ENCODE results near the gene HMGA1.

HMGA1 gene

DNA sequence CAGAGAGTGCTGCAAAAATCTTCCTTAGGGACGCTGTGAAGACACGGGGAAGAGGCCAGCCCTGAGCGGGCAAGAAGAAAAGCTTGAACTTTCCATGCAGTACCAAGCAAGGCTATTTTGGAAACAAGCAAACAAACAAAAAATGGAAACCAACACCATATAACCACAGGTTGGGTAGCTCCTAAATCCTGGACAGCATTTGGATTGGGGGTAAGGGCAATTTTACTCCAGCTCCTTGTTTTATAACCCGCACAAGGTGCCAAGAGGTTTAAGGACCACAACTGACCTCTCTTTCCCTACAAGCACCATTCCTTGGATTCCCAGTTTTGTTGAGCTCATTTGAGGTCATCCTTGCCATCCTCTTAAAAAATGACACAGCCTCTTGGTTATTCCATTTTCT, 43.5 kb downstream of the HMGA1 start:
- no peak overlapping the region for H2AFZ ChIP-seq (ENCODE audit: low read depth)
- no peaks in the 10 kb centered on the region for H3K27me3 ChIP-seq (ENCODE audit: insufficient read depth, low read depth)
- no peak overlapping the region for H3K27ac ChIP-seq
- H3K4me2 ChIP-seq, result no peak overlapping the region
- no peak for TF ChIP-seq CTCF (conservative IDR thresholded peaks at IDR 0.05; ENCODE audit: low read depth, low read length)
- H3K9ac ChIP-seq, result no peak overlapping the region
- no peaks in the 10 kb centered on the region for H3K36me3 ChIP-seq (ENCODE audit: insufficient read depth)
- H3K4me3 ChIP-seq (IDR thresholded peaks at IDR 0.05; ENCODE audit: insufficient read depth, low read depth, low read length), result no peak overlapping the region
- H3K4me1 ChIP-seq (ENCODE audit: low read depth, poor library complexity, severe bottlenecking), result no peaks in the 10 kb centered on the region
- no peaks in the 10 kb centered on the region for H3K79me2 ChIP-seq (ENCODE audit: insufficient read depth, low read depth)
- no peaks in the 10 kb centered on the region for H4K20me1 ChIP-seq (ENCODE audit: insufficient read depth)

- no peak overlapping the region for H2AFZ ChIP-seq (ENCODE audit: low read depth)
- no peaks in the 10 kb centered on the region for H3K4me1 ChIP-seq (ENCODE audit: low read depth, poor library complexity, severe bottlenecking)
- H3K4me2 ChIP-seq, result no peak overlapping the region
- no peaks in the 10 kb centered on the region for H4K20me1 ChIP-seq (ENCODE audit: insufficient read depth)
- H3K27ac ChIP-seq, result no peak overlapping the region
- no peaks in the 10 kb centered on the region for H3K27me3 ChIP-seq (ENCODE audit: insufficient read depth, low read depth)
- no peak overlapping the region for H3K9ac ChIP-seq
- H3K79me2 ChIP-seq (ENCODE audit: insufficient read depth, low read depth), result no peaks in the 10 kb centered on the region
- no peak for TF ChIP-seq CTCF (conservative IDR thresholded peaks at IDR 0.05; ENCODE audit: low read depth, low read length)
- H3K36me3 ChIP-seq (ENCODE audit: insufficient read depth), result no peaks in the 10 kb centered on the region
- H3K4me3 ChIP-seq (IDR thresholded peaks at IDR 0.05; ENCODE audit: insufficient read depth, low read depth, low read length), result no peak overlapping the region
These were observed 45.1 kb downstream of the HMGA1 start for GRCh38 chr6:34281702-34282334.

DNA sequence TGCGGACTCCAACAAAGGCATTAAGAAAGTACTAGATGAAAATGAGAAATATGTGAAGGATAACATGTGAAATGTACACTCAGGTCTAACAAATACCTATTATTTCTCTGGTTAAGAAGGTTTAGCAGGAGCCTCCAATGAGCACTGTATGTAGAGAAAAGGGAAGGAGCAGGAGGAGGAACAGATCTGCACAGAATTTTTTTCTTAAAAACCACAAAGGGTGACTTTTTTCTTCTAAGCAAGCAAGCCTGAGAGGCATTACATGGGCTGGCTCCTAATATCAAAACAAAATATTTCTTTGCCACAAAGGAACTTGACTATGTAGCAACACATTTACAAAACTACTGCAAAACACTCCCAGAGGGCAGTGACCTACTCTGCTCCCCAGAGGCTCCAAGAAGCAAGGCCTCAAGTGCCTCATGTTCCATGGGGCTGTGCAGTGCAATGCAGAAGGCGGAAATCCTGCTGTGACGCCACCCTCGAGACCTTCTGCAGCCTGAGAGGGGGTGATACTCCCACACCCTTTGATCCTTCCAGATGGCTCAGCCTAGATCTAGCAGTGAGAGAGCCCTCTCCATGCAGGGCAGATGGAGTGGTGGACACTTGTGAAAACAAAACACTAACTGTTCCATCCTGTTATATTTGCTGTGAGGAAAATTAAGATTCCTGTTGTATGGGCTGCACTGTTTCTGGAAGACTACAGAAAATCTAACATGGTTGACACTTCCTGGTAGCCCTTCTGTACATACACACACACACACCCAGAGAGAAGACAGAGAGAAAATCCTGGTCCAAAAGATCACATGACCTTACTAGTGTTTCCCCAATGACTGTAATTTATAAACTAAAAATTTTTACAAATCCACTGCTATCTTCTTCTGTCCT, 48.1 kb downstream of the HMGA1 start:
- no peaks in the 10 kb centered on the region for H4K20me1 ChIP-seq (ENCODE audit: insufficient read depth)
- H3K27ac ChIP-seq, result no peak overlapping the region
- no peaks in the 10 kb centered on the region for H3K79me2 ChIP-seq (ENCODE audit: insufficient read depth, low read depth)
- H3K36me3 ChIP-seq (ENCODE audit: insufficient read depth), result no peaks in the 10 kb centered on the region
- no peak overlapping the region for H3K9ac ChIP-seq
- TF ChIP-seq CTCF (conservative IDR thresholded peaks at IDR 0.05; ENCODE audit: low read depth, low read length), result no peak
- no peaks in the 10 kb centered on the region for H3K27me3 ChIP-seq (ENCODE audit: insufficient read depth, low read depth)
- H3K4me2 ChIP-seq, result no peak overlapping the region
- H2AFZ ChIP-seq (ENCODE audit: low read depth), result no peak overlapping the region
- no peaks in the 10 kb centered on the region for H3K4me1 ChIP-seq (ENCODE audit: low read depth, poor library complexity, severe bottlenecking)
- H3K4me3 ChIP-seq (IDR thresholded peaks at IDR 0.05; ENCODE audit: insufficient read depth, low read depth, low read length), result no peak overlapping the region

GRCh38 chr6:34285448-34286164, 48.9 kb downstream of the HMGA1 start:
- no peaks in the 10 kb centered on the region for H3K27me3 ChIP-seq (ENCODE audit: insufficient read depth, low read depth)
- no peaks in the 10 kb centered on the region for H3K36me3 ChIP-seq (ENCODE audit: insufficient read depth)
- H3K27ac ChIP-seq, result no peak overlapping the region
- no peak overlapping the region for H3K9ac ChIP-seq
- TF ChIP-seq CTCF (conservative IDR thresholded peaks at IDR 0.05; ENCODE audit: low read depth, low read length), result no peak
- no peak overlapping the region for H2AFZ ChIP-seq (ENCODE audit: low read depth)
- no peaks in the 10 kb centered on the region for H3K4me1 ChIP-seq (ENCODE audit: low read depth, poor library complexity, severe bottlenecking)
- no peak overlapping the region for H3K4me3 ChIP-seq (IDR thresholded peaks at IDR 0.05; ENCODE audit: insufficient read depth, low read depth, low read length)
- H4K20me1 ChIP-seq (ENCODE audit: insufficient read depth), result no peaks in the 10 kb centered on the region
- H3K4me2 ChIP-seq, result no peak overlapping the region
- no peaks in the 10 kb centered on the region for H3K79me2 ChIP-seq (ENCODE audit: insufficient read depth, low read depth)

Data from KMS-11 (cell line).